Duodenal mucosa (tissue), 2 donors: Measurements from ENCODE around the gene AFG3L2.

Experiments
- H3K27ac ChIP-seq: one replicate; pipeline ENCODE4 v1.7.0; 2013; ENCODE audit warnings: low read depth, low read length
- H3K27me3 ChIP-seq, 2 donors: one replicate each; pipeline ENCODE4 v1.7.0; 2013; ENCODE audit warnings: low read length in 2 of 2, control low read depth in 1 of 2; ENCODE audit not compliant: insufficient read depth in 2 of 2, control insufficient read depth in 1 of 2
- H3K36me3 ChIP-seq, 2 donors: one replicate each; pipeline ENCODE4 v1.7.0; 2013; ENCODE audit warnings: low read length in 2 of 2, control low read depth in 1 of 2; ENCODE audit not compliant: insufficient read depth in 2 of 2, control insufficient read depth in 1 of 2
- H3K4me1 ChIP-seq, 2 donors: one replicate each; pipeline ENCODE4 v1.7.0; 2013; ENCODE audit warnings: low read length in 2 of 2, control low read depth in 1 of 2; ENCODE audit not compliant: insufficient read depth in 2 of 2, control insufficient read depth in 1 of 2
- H3K4me3 ChIP-seq, 2 donors: one replicate each; pipeline ENCODE4 v1.7.0; 2013; ENCODE audit warnings: low read length in 2 of 2, low read depth in 1 of 2
- H3K9ac ChIP-seq, 2 donors: one replicate each; pipeline ENCODE4 v1.7.0; 2013; ENCODE audit warnings: low read length in 2 of 2, low read depth in 1 of 2
- H3K9me3 ChIP-seq, 2 donors: one replicate each; pipeline ENCODE4 v1.7.0; 2013; ENCODE audit warnings: low read length in 2 of 2, control low read depth in 1 of 2; ENCODE audit not compliant: control insufficient read depth in 1 of 2

Gene AFG3L2

DNA sequence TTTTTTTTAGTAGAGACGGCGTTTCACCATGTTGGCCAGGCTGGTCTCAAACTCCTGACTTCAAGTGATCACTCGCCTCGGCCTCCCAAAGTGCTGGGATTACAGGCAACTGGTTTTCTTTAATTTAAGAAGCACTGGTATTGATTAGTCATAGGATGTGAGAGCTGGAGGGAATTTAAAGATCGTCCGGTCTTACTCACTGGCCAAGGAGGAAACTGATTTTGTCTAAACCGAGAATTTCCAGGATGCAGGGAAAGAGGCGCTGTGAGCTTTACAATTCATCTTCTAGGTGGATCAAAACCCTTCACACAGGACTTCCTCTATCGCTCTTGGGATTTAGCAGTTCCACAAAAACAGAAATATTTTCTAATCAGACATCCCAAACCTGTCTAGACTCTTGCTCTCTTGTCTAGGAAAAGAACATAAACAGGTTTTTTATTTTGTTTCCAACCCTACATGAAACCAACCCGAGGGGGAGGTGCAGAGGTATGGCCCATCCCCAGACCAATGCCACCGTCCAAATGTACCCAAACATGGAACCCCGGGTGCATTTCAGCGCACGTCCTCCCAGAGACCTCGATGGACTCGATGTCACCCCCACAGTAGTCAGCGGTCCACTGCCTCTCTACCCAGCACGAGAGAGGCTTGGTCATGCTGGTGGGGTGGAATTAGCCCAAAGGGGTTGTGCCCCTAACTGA, 81.5 kb downstream of the AFG3L2 start:
- no peaks in the 10 kb centered on the region for H3K4me1 ChIP-seq

DNA sequence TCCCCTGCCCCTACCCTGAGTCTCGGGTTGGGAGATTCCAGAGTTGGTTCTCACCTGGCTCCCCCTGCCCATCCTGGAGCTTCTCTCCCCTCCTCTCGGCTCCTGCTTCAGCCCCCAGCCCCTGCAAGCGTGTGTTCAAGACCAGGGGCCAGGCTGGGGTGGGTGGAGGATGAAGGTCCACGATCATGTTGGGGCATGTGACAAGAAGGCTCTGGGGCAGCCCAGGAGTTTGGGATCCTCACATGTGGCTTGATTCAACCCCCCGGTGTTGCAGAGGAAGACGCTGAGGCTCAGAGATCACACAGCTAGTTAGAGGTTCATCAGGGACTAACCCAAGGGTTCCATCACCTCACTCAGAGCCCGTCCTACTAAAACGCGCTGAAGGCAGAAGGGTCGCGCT, 83.2 kb downstream of the AFG3L2 start:
- Histone ChIP-seq H3K9ac (no peak overlapping the region), H3K4me3 (no peak overlapping the region), H3K9me3 (no peaks in the 10 kb centered on the region), H3K36me3 (no peaks in the 10 kb centered on the region), H3K4me1 (peaks cover 0 to under 1% of the 10 kb centered on the region in 2 donors), H3K27ac (no peak overlapping the region), H3K27me3 (peaks cover 3 to 7% of the 10 kb centered on the region in 2 donors)

More for the DNA sequence above, 81.5 kb downstream of the AFG3L2 start:
- Histone ChIP-seq H3K9me3 (no peaks in the 10 kb centered on the region), H3K4me3 (no peak overlapping the region), H3K27me3 (no peaks in the 10 kb centered on the region), H3K9ac (no peak overlapping the region), H3K27ac (no peak overlapping the region), H3K36me3 (no peaks in the 10 kb centered on the region)

DNA sequence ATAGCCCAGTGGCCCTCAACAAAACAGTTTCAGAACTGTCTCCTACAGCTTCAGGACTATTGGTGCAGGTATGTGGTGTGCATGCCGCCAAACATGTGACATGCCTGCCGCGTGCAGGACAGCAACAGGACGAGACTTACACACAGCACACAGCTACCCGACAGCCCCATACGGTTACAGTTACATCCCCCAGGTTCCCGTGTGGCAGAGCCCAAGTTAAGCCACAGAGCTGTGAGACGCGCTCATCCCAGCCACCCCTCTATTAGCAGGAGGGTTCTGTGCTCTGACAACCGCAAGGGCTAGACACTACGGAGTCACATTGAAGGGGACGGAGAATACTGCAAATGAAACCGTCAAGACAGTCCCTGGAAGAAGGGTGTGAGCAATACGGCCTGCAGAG, 85.3 kb downstream of the AFG3L2 start:
- Histone ChIP-seq H3K27ac (no peak overlapping the region), H3K9me3 (no peaks in the 10 kb centered on the region), H3K27me3 (peaks cover 19 to 26% of the 10 kb centered on the region in 2 donors), H3K36me3 (no peaks in the 10 kb centered on the region), H3K4me3 (no peak overlapping the region), H3K9ac (no peak overlapping the region), H3K4me1 (peaks cover 7% of the 10 kb centered on the region in 2 donors)

DNA sequence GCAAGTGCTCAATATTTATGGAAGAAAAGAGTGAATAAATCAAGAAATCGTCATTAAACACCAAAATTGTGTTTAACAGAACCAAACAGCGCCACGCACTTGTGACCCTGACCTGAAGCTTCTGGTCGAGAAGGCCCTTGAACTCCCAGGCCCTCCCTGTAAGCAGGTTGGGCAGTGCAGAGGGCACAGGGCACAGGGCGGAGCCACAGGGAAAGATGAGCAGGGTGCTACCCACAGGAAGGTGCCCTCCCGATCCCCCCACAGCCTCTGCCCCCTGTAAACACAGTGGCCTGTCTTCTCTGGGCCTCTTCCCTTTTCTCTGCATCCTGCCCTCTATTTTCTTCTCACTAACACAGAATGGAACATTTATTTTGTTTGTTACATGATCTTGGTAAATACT, 85.9 kb downstream of the AFG3L2 start:
- H3K27me3 ChIP-seq: peaks cover 19 to 26% of the 10 kb centered on the region in 2 donors
- peaks cover 7% of the 10 kb centered on the region in 2 donors for H3K4me1 ChIP-seq
- H3K36me3 ChIP-seq: no peaks in the 10 kb centered on the region
- H3K9me3 ChIP-seq: no peaks in the 10 kb centered on the region
- no peak overlapping the region for H3K27ac ChIP-seq
- no peak overlapping the region for H3K4me3 ChIP-seq
- no peak overlapping the region for H3K9ac ChIP-seq

DNA sequence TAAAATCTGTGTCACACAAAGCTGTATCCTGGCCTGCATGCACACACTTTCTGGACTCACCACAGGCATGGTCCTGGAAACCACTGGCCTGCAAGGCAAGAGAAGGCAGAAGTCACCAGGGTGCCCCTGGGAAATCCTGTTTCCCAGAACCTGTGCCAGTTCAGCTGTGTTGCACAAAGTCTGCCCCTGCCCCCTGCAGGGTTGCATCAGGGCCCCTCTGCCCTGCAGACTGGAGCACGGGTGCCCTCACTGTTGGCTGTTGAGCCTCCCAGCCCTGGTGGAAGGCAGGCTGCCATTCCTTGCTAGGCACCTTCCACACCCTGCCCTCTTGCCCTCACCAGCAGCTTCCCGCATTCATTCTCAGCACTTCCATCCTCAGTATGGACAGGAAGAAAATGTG, 86.9 kb downstream of the AFG3L2 start:
- Histone ChIP-seq H3K4me1 (peaks cover 7% of the 10 kb centered on the region in 2 donors), H3K36me3 (no peaks in the 10 kb centered on the region), H3K27me3 (peaks cover 19 to 26% of the 10 kb centered on the region in 2 donors), H3K27ac (no peak overlapping the region), H3K9ac (no peak overlapping the region), H3K9me3 (no peaks in the 10 kb centered on the region), H3K4me3 (no peak overlapping the region)

DNA sequence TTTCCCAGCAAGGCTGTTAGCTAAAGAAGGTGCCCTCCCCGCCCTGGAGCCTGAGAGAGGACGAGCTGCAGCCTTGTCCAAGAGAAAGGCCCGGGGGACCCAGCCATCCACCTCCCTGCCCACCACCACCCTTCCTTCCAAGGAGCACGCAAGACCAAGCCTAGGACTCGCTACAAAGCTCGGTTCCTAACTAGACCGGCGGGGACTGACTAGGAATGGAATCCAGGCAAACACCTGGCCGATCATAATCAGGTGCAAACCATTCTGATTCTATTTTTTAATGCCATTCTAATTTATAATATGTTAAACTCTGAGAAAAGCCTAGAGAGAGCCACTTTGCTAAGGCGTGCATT, 88.6 kb downstream of the AFG3L2 start:
- Histone ChIP-seq H3K9ac (no peak overlapping the region), H3K36me3 (no peaks in the 10 kb centered on the region), H3K9me3 (no peaks in the 10 kb centered on the region), H3K4me3 (peak overlapping the region; percentile 20 to 61), H3K4me1 (peaks cover 7% of the 10 kb centered on the region in 2 donors), H3K27me3 (peaks cover 19 to 26% of the 10 kb centered on the region in 2 donors), H3K27ac (no peak overlapping the region)

DNA sequence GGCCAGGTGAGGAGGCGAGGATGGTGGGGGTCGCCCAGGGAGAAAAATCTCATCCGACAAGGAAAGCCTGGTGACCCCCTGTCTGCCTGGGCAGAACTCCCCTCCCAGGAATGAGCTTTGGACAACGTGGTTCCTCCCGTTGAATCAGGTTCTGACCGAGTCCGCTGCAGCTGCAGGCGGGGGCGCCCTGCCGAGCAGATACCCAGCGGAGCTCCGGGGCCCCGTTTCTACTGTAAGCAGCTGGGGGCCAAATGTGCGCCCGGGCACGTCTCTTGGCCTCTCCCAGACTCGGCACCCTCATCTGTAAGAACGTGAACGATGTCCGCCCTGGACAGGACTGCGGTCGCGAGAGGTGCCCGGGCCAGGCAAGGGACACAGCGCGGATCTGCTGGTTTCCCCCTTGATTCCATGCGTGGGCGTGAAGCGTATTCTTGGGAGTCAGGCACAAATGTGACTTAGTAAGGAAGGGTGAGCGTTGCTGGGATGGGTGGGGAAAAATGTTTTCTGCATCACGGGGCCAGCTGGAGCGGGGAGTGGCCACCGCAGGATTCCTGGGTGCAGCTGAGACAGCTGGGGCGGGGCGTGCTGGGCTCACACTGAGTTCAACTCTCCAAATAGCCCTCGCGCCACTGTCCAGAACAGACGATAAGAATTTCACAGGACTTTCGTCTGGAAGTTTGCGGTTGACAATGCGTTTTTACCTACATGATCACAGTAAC, 89.2 kb downstream of the AFG3L2 start:
- H3K9me3 ChIP-seq: no peaks in the 10 kb centered on the region
- H3K27me3 ChIP-seq: peaks cover 19 to 26% of the 10 kb centered on the region in 2 donors
- H3K4me3 ChIP-seq: peak overlapping the region; percentile 20 to 61
- H3K36me3 ChIP-seq: no peaks in the 10 kb centered on the region
- no peak overlapping the region for H3K27ac ChIP-seq
- H3K4me1 ChIP-seq: peaks cover 7% of the 10 kb centered on the region in 2 donors
- H3K9ac ChIP-seq: peak overlapping the region in 1 of 2 donors; percentile 38

DNA sequence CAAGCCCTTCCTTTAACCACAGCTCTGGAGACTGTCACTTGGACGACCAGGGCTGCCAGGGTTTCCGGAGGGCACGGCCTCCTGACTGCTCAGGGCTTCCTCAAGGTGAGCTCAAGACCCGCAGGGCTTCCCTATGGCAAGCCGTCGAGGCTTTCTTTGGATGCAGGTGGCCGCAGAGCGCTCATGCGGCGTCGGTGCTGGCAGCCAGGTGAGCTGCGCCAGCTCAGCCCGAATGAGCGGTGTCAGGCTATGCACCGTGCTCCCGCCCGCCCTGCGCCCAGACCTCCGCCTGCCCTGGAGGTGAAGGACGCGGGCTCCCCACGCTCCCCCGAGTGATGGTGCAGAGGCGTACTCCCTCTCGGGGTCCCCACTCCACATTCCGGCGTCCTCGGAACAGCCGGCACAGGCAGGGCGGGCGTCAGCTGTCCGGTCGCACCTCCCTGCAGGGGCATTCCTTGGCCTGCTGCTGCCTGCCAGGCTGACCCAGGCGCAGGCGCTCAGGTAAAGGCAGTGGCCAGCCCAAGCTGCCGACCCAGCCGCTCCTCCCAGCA, 89.8 kb downstream of the AFG3L2 start:
- peaks cover 7% of the 10 kb centered on the region in 2 donors for H3K4me1 ChIP-seq
- peak overlapping the region; percentile 20 to 61 for H3K4me3 ChIP-seq
- no peak overlapping the region for H3K27ac ChIP-seq
- H3K9me3 ChIP-seq: no peaks in the 10 kb centered on the region
- H3K27me3 ChIP-seq: peaks cover 19 to 26% of the 10 kb centered on the region in 2 donors
- no peaks in the 10 kb centered on the region for H3K36me3 ChIP-seq
- H3K9ac ChIP-seq: no peak overlapping the region

DNA sequence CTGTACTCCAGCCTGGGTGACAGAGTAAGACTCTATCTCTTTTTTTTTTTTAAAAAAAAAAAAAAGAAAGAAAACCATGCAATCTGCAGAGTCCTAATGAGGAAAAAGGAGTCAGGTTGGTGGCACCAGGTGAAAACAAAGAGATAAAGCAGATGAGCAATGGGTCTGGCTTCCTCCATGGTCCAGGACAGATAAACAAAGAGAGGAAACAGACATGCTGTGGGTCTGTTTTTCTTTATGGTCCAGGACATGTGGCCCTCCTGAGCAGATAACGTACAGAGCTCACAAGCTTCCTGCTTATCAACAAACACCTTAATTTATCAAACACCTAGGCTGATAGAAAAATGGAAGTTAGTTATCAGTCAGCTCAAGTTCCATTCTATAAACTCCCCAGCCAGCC, 93.4 kb downstream of the AFG3L2 start:
- Histone ChIP-seq H3K36me3 (no peaks in the 10 kb centered on the region), H3K27ac (no peak overlapping the region), H3K4me1 (peaks cover 5% of the 10 kb centered on the region in 2 donors), H3K4me3 (no peak overlapping the region), H3K27me3 (peaks cover 14 to 18% of the 10 kb centered on the region in 2 donors), H3K9ac (no peak overlapping the region), H3K9me3 (no peaks in the 10 kb centered on the region)

DNA sequence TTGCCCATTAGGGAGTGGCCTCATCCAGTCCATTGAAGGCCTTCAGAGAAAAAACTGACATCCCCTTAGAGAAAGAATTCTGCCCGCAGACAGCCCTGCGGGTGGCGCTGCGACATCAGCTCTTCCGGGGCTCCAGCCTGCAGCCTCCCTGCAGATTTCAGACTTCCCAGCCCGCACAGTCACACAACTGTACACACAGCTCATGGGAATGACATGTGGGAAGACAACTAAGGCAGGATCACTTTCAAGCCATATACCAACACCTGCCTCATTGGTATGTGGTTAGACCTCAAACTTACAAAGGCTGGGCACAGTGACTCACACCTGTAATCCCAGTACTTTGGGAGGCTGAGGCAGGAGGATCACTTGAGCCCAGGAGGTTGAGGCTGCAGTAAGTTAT, 93.8 kb downstream of the AFG3L2 start:
- peaks cover 1% of the 10 kb centered on the region in 2 donors for H3K4me1 ChIP-seq
- H3K9me3 ChIP-seq: no peaks in the 10 kb centered on the region
- H3K36me3 ChIP-seq: no peaks in the 10 kb centered on the region
- no peak overlapping the region for H3K9ac ChIP-seq
- peaks cover 10 to 14% of the 10 kb centered on the region in 2 donors for H3K27me3 ChIP-seq
- no peak overlapping the region for H3K27ac ChIP-seq
- H3K4me3 ChIP-seq: no peak overlapping the region
